HEK293T (cell line): Measurements from ENCODE around the gene CDH13.
A peak's percentile ranks its signal among the peaks of the same experiment; 100 is the strongest.

ENCODE experiments used
- CTCF ChIA-PET: fragments of 350-600 bp; formaldehyde crosslinking; extraction: SDS; loops from one replicate; lab custom pipeline; 2021; ENCODE audit warnings: antibody characterized with exemption, inconsistent platforms; lab: Yijun Ruan, JAX
- POLR2A ChIA-PET: fragments of 350-600 bp; formaldehyde crosslinking; extraction: SDS; loops from one replicate; lab custom pipeline; 2020; ENCODE audit warnings: antibody characterized with exemption, inconsistent platforms; lab: Yijun Ruan, JAX
- DNase-seq: peaks from one replicate; pipeline ENCODE4 v3.0.0; 2012; ENCODE audit warnings: mixed read lengths; ENCODE audit errors: extremely low spot score
- ARNT ChIP-seq: fragments of 450-650 bp; IDR thresholded peaks from 2 replicates; pipeline ENCODE4 v1.6.1; 2017; ENCODE audit warnings: mild to moderate bottlenecking
- BHLHE40 ChIP-seq: fragments of 450-650 bp; IDR thresholded peaks from 2 replicates; pipeline ENCODE4 v1.6.1; 2016; ENCODE audit warnings: mild to moderate bottlenecking, moderate library complexity, borderline replicate concordance
- CTBP1 ChIP-seq: fragments of 450-650 bp; IDR thresholded peaks from 2 replicates; pipeline ENCODE4 v1.6.1; 2016; ENCODE audit warnings: borderline replicate concordance
- ELF4 ChIP-seq: fragments of 450-650 bp; IDR thresholded peaks from 2 replicates; pipeline ENCODE4 v1.6.1; 2017; ENCODE audit warnings: antibody characterized with exemption
- FOXA1 ChIP-seq: fragments of 450-650 bp; IDR thresholded peaks from 2 replicates; pipeline ENCODE4 v1.6.1; 2016; ENCODE audit warnings: mild to moderate bottlenecking
- FOXK2 ChIP-seq: fragments of 450-650 bp; IDR thresholded peaks from 2 replicates; pipeline ENCODE4 v1.6.1; 2016; ENCODE audit warnings: mild to moderate bottlenecking
- FOXM1 ChIP-seq: fragments of 450-650 bp; IDR thresholded peaks from 2 replicates; pipeline ENCODE4 v1.6.1; 2017; ENCODE audit warnings: mild to moderate bottlenecking, borderline replicate concordance
- HDGF ChIP-seq: fragments of 450-650 bp; IDR thresholded peaks from 2 replicates; pipeline ENCODE4 v1.6.1; 2017; ENCODE audit warnings: antibody characterized with exemption, borderline replicate concordance
- L3MBTL2 ChIP-seq: fragments of 450-650 bp; conservative IDR thresholded peaks from 2 replicates; pipeline ENCODE4 v1.6.1; 2016; ENCODE audit warnings: mild to moderate bottlenecking
- LEF1 ChIP-seq: fragments of 450-650 bp; IDR thresholded peaks from 2 replicates; pipeline ENCODE4 v1.6.1; 2017; ENCODE audit warnings: mild to moderate bottlenecking, borderline replicate concordance
- NFRKB ChIP-seq: fragments of 450-650 bp; IDR thresholded peaks from 2 replicates; pipeline ENCODE4 v1.6.1; 2016; ENCODE audit warnings: mild to moderate bottlenecking, moderate library complexity
- SP1 ChIP-seq: fragments of 450-650 bp; IDR thresholded peaks from 2 replicates; pipeline ENCODE4 v1.6.1; 2017
- SUZ12 ChIP-seq: fragments of 450-650 bp; IDR thresholded peaks from 2 replicates; pipeline ENCODE4 v1.6.1; 2016; ENCODE audit warnings: mild to moderate bottlenecking
- TARDBP ChIP-seq: fragments of 450-650 bp; IDR thresholded peaks from 2 replicates; pipeline ENCODE4 v1.6.1; 2016
- ZNF384 ChIP-seq: fragments of 450-650 bp; IDR thresholded peaks from 2 replicates; pipeline ENCODE4 v1.6.1; 2016
- TF ChIP-seq, protein P1 (sequence below): fragments of 450-650 bp; IDR thresholded peaks from 2 replicates; pipeline ENCODE4 v1.6.1; 2016

The CDH13 gene

DNA sequence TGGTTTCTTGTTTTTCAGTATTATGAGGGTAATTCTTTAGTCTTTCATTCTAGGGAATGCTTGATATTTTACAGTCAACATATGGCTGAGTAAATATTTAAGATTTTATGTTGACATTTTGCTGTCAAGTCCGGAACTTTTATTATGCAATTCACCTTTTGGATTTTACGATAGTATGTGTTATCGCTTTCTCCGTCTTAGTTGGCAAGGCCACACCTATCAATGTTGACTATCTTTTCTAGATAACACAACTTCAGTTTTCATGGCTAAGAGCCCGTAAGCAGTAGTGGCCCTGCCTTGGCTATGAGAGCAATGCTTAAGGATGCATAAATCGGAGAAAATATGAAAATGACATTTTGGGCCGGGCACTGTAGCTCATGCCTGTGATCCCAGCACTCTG is 39.5 kb upstream of the CDH13 start:
- DNase-seq, result no peak
- CTCF ChIA-PET, result no interaction called here
- no peak for TF ChIP-seq CTBP1
- no peak for TF ChIP-seq ELF4
- no peak for TF ChIP-seq FOXA1
- TF ChIP-seq FOXM1, result no peak
- TF ChIP-seq BHLHE40, result no peak
- no peak for TF ChIP-seq NFRKB
- TF ChIP-seq ARNT, result no peak
- no peak for TF ChIP-seq L3MBTL2
- TF ChIP-seq ZNF384, result no peak
- TF ChIP-seq TARDBP, result no peak
- no peak for TF ChIP-seq SUZ12
- TF ChIP-seq HDGF, result no peak
- TF ChIP-seq FOXK2, result no peak
- TF ChIP-seq SP1, result no peak
- no peak for TF ChIP-seq LEF1
- TF ChIP-seq, protein P1, sequence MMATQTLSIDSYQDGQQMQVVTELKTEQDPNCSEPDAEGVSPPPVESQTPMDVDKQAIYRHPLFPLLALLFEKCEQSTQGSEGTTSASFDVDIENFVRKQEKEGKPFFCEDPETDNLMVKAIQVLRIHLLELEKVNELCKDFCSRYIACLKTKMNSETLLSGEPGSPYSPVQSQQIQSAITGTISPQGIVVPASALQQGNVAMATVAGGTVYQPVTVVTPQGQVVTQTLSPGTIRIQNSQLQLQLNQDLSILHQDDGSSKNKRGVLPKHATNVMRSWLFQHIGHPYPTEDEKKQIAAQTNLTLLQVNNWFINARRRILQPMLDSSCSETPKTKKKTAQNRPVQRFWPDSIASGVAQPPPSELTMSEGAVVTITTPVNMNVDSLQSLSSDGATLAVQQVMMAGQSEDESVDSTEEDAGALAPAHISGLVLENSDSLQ, result no peak
- POLR2A ChIA-PET, result no interaction called here

GRCh38 chr16:82589407-82589806 is 37.4 kb upstream of the CDH13 start:
- TF ChIP-seq FOXK2 (no peak), NFRKB (no peak), ARNT (no peak), SUZ12 (no peak), FOXA1 (no peak), LEF1 (no peak), L3MBTL2 (no peak), BHLHE40 (no peak), ELF4 (no peak), HDGF (no peak), FOXM1 (no peak), CTBP1 (no peak), TARDBP (no peak), SP1 (no peak), ZNF384 (no peak)
- TF ChIP-seq, protein P1, result no peak
- DNase-seq, result no peak
- POLR2A ChIA-PET, result no interaction called here
- CTCF ChIA-PET, result no interaction called here

DNA sequence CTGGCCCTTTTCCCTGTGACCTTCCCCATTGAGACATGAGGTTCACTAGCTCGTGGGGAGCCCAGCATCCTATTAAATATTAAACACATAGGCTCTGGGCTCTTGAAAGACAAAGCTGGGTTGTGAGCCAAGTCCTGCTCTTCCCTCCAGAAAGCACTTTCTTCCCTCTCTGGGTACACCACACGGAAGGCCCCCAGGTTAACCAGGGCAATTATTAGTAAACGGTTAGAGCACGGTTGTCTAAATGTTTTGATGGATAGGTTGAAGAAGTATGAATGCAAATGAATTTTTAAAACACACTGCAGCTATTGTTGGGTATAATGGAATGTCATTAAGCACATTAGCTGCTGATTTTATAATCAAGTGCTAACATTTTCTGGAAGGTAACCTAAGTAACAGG is 32.7 kb upstream of the CDH13 start:
- ChIA-PET CTCF (no interaction called here), POLR2A (no interaction called here)
- TF ChIP-seq FOXM1, result no peak
- TF ChIP-seq FOXK2, result no peak
- TF ChIP-seq CTBP1, result no peak
- DNase-seq, result no peak

DNA sequence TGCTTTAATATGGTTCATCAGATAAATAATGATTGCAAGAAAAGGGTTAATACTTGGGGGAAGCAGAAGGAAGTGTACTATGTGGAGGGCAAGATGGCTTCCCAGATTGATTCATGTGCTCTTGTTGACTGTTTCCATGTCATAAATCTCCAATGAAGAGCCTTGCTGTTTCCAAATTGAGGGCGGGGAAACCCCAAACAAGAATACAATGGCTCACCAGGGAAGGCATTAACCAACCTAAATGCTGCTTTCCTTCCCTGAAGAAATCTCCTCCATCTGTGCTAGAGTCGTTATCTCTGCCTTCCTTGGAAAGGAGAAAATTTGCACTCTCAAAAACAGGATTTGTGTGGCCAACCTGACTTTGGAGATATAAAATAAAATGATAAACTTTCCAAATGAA is 28.0 kb upstream of the CDH13 start:
- DNase-seq, result no peak
- CTCF ChIA-PET, result no interaction called here

DNA sequence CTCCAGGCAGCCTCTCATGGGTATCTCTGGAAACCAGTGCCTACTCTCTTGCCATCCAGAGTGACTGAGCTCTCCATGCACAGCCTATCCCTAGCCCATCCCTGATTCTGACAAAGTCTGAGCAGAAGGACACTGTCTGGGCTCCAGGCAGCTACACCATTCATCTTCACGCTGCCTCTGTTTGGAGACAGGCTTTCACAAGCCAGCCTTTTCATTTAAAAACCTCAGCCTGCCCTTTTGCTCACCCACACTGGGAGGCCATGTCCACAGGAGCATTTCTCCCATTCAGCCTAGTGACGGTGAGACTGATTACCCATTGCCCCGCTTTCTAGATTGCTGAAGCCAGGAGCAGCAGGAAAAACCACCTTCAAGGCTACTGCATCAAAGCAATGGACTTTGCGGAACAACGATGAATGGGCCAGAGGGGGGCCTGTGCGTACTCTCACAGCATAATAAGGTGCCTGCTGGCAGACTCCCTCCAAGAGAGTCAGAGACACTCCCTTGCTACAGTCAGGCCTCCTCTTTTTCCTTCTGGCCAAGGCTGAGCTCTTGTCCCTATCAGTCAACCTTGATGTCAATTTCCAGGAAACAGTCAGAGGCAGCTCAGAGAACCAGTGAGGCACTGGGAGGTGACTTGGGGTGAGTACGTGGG is 24.7 kb upstream of the CDH13 start:
- DNase-seq, result no peak
- TF ChIP-seq FOXM1, result no peak
- no peak for TF ChIP-seq FOXA1
- TF ChIP-seq HDGF, result no peak
- no peak for TF ChIP-seq ARNT
- ChIA-PET CTCF (no interaction called here), POLR2A (no interaction called here)

More for the DNA sequence above, 28.0 kb upstream of the CDH13 start:
- TF ChIP-seq LEF1, result no peak
- TF ChIP-seq HDGF, result no peak
- TF ChIP-seq, protein P1, result no peak
- no peak for TF ChIP-seq CTBP1
- TF ChIP-seq TARDBP, result no peak
- TF ChIP-seq FOXA1, result no peak
- no peak for TF ChIP-seq L3MBTL2
- no peak for TF ChIP-seq SP1
- TF ChIP-seq NFRKB, result no peak
- TF ChIP-seq ELF4, result no peak
- no peak for TF ChIP-seq ZNF384
- no peak for TF ChIP-seq FOXM1
- TF ChIP-seq SUZ12, result no peak
- TF ChIP-seq FOXK2, result no peak
- POLR2A ChIA-PET, result no interaction called here

DNA sequence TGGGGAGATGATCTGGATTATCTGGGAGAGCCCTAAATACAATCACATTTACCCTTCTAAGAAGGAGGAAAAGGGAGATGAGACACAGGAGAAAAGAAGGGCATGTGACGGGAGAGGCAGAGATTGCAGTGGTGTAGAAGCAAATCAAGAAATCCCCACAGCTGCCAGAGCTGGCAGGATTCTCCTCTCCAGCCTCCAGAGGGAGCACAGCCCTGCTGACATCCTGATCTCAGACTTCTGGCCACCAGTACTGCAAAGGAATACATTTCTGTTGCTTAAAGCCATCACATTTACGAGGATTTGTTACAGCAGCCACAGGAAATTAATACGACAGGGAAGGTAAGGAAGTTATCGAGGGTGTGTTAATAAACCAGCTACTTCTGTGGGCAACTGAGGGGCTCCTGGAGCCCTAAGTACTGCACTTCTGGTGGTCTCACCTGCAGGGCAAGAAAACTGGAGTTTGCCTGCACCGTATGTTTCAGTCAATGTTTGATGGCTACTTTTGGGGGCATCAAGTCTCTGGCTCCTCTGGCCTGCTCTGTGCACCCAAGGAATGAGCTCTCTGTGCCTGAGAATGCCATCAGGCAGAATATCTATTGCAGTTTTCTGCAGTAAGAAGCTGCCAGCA is 22.9 kb upstream of the CDH13 start:
- CTCF ChIA-PET, result interaction anchor here (0.6 kb wide), 1 partner anchor 207 kb away, joined by 5 read pairs; no protein-coding TSS in a partner anchor
- peak; percentile 22 for DNase-seq

More for the DNA sequence above, 22.9 kb upstream of the CDH13 start:
- TF ChIP-seq NFRKB (no peak), SUZ12 (no peak), BHLHE40 (no peak), ELF4 (no peak), CTBP1 (no peak), FOXA1 (no peak), FOXM1 (no peak), ZNF384 (no peak)
- TF ChIP-seq, protein P1, result no peak
- POLR2A ChIA-PET, result no interaction called here
